Prostate gland (tissue), 2 donors: Measurements from ENCODE around the gene GSTM3. TPM values are rescaled to one million over a fixed set of nuclear protein-coding genes. Genes with fewer than 3 reads are reported as not detected.

Source experiments
- DNase-seq: peaks from one replicate; pipeline ENCODE4 v3.0.0-alpha.2; 2019; ENCODE audit warnings: low spot score
- H3K27ac ChIP-seq, 2 donors: fragments of 200-600 bp; sonication (generic); 2 replicates each; pipeline ENCODE4 v1.5.1; 2017 to 2019
- H3K27me3 ChIP-seq: fragments of 200-600 bp; sonication (generic); replicated peaks from 2 replicates; pipeline ENCODE4 v1.5.1; 2019; ENCODE audit not compliant: insufficient read depth
- H3K36me3 ChIP-seq, 2 donors: fragments of 200-600 bp; sonication (generic); 1 replicate in 1 of 2; 2 replicates in 1 of 2; pipeline versions ENCODE4 v1.5.1 to v1.8.1; 2017 to 2019
- H3K4me1 ChIP-seq: fragments of 200-600 bp; sonication (generic); replicated peaks from 2 replicates; pipeline ENCODE4 v1.5.1; 2019
- H3K4me3 ChIP-seq, 2 donors: fragments of 200-600 bp; sonication (generic); 2 replicates each; pipeline ENCODE4 v1.5.1; 2017 to 2019
- H3K9me3 ChIP-seq: fragments of 200-600 bp; sonication (generic); 2 replicates; pipeline ENCODE4 v1.5.1; 2017
- CTCF ChIP-seq, 4 experiments: fragments of 200-600 bp in 2 of 4; fragments of 450-650 bp in 2 of 4; sonication (generic) in 2 of 4; IDR thresholded peaks; 1 replicate in 3 of 4; 2 replicates in 1 of 4; pipeline ENCODE4 v1.5.1; 2016 to 2019; ENCODE audit warnings: antibody characterized with exemption in 4 of 4, mild to moderate bottlenecking in 2 of 4, moderate library complexity in 2 of 4
- POLR2A ChIP-seq: fragments of 450-650 bp; IDR thresholded peaks from one replicate; pipeline ENCODE4 v1.6.1; 2016; ENCODE audit warnings: antibody characterized with exemption, mild to moderate bottlenecking
- POLR2AphosphoS5 ChIP-seq: sonication (generic); formaldehyde crosslinking; IDR thresholded peaks from one replicate; pipeline ENCODE4 v1.6.1; 2017; ENCODE audit warnings: antibody characterized with exemption
- WGBS: methylation state at CpG from one replicate; pipeline ENCODE4 v1.1.5; 2018; 5-methylcytosine and 5-hydroxymethylcytosine counted together
- intact Hi-C: fragments of 100-400 bp; cut with DNase I; formaldehyde crosslinking; loops from one replicate; pipeline ENCODE4 v1.14.2; 2022
- total RNA-seq, 2 donors: library from RNA; depleted of rRNA; stranded (reverse); fragments of >200 nt; gene quantifications; one replicate each; pipeline ENCODE4 v1.1.0, GENCODE V29; 2016

Gene GSTM3
- total RNA-seq, 2 donors from 2014 or later: 103 to 383 TPM

- H3K27ac ChIP-seq: no peak overlapping the region
- WGBS: 14% methylated on average over 4 of the region's 4 CpGs
- intact Hi-C loops: loop anchor here (1.0 kb wide), 1 partner anchor 207 kb away; the partner anchor contains the start of gene AHCYL1
- H3K9me3 ChIP-seq: no peaks in the 10 kb centered on the region
- DNase-seq: peak; percentile 74
- no peaks in the 10 kb centered on the region for H3K4me1 ChIP-seq
- H3K4me3 ChIP-seq: no peak overlapping the region
- H3K27me3 ChIP-seq: no peaks in the 10 kb centered on the region
- TF ChIP-seq POLR2A: no peak
- peak; percentile 73 for TF ChIP-seq POLR2AphosphoS5
- peak; percentile 96 to 99 (median 98) for TF ChIP-seq CTCF (IDR thresholded peaks at IDR 0.05)
- no peaks in the 10 kb centered on the region for H3K36me3 ChIP-seq
Observed at GRCh38 chr1:109776911-109777310, 36.1 kb upstream of the GSTM3 start.

GRCh38 chr1:109776206-109776835 is 35.5 kb upstream of the GSTM3 start:
- Histone ChIP-seq H3K27me3 (no peaks in the 10 kb centered on the region), H3K27ac (no peak overlapping the region), H3K9me3 (no peaks in the 10 kb centered on the region), H3K4me3 (no peak overlapping the region), H3K36me3 (no peaks in the 10 kb centered on the region), H3K4me1 (no peaks in the 10 kb centered on the region)
- no peak for TF ChIP-seq POLR2AphosphoS5
- no peak for TF ChIP-seq CTCF (IDR thresholded peaks at IDR 0.05)
- no peak for TF ChIP-seq POLR2A
- intact Hi-C loops: no loop called here
- WGBS: 88% methylated on average over 6 of the region's 6 CpGs
- DNase-seq: no peak

- H3K36me3 ChIP-seq: no peaks in the 10 kb centered on the region
- WGBS: 40% methylated on average over 1 of the region's 1 CpG
Observed at GRCh38 chr1:109775398-109775797, 34.6 kb upstream of the GSTM3 start.

GRCh38 chr1:109773900-109774485 is 33.2 kb upstream of the GSTM3 start:
- DNase-seq: no peak
- Histone ChIP-seq H3K27me3 (no peaks in the 10 kb centered on the region), H3K36me3 (no peaks in the 10 kb centered on the region), H3K9me3 (no peaks in the 10 kb centered on the region), H3K4me3 (no peak overlapping the region), H3K27ac (no peak overlapping the region), H3K4me1 (no peaks in the 10 kb centered on the region)
- intact Hi-C loops: loop anchor here (2.0 to 5.0 kb wide), 3 partner anchors 107 to 227 kb away; partner anchors contain the start of gene GSTM2
- WGBS: 72% methylated on average over 6 of the region's 6 CpGs
- no peak for TF ChIP-seq POLR2AphosphoS5
- TF ChIP-seq CTCF (IDR thresholded peaks at IDR 0.05): no peak
- no peak for TF ChIP-seq POLR2A

More at GRCh38 chr1:109775398-109775797, 34.6 kb upstream of the GSTM3 start:
- H3K4me1 ChIP-seq: no peaks in the 10 kb centered on the region
- no peak for DNase-seq
- TF ChIP-seq POLR2A (no peak), CTCF (IDR thresholded peaks at IDR 0.05) (no peak), POLR2AphosphoS5 (no peak)
- no peak overlapping the region for H3K4me3 ChIP-seq
- no peak overlapping the region for H3K27ac ChIP-seq
- H3K27me3 ChIP-seq: no peaks in the 10 kb centered on the region
- intact Hi-C loops: loop anchor here (2.0 kb wide), 1 partner anchor 229 kb away; no protein-coding TSS in a partner anchor
- no peaks in the 10 kb centered on the region for H3K9me3 ChIP-seq
